ENCODE data around the gene PIWIL4.
A peak's percentile ranks its signal among the peaks of the same experiment; 100 is the strongest.

Gene PIWIL4

GRCh38 chr11:94533696-94534630 is 33.2 kb upstream of the PIWIL4 start:
- H3K36me3 ChIP-seq: no peaks in the 10 kb centered on the region
- DNase-seq: no peak

GRCh38 chr11:94536386-94536785 is 30.8 kb upstream of the PIWIL4 start:
- no peak for DNase-seq
- no peak overlapping the region for H3K4me3 ChIP-seq (ENCODE audit: low read depth, low read length)
- TF ChIP-seq CTCF (IDR thresholded peaks at IDR 0.05; ENCODE audit: low read depth, low read length): no peak
- H3K36me3 ChIP-seq: no peaks in the 10 kb centered on the region
- H3K9me3 ChIP-seq (ENCODE audit: severe bottlenecking): no peaks in the 10 kb centered on the region
- H3K27me3 ChIP-seq (ENCODE audit: insufficient read depth, low read depth, severe bottlenecking): no peaks in the 10 kb centered on the region
- H3K27ac ChIP-seq: no peak overlapping the region

More at GRCh38 chr11:94533696-94534630, 33.2 kb upstream of the PIWIL4 start:
- Histone ChIP-seq H3K27ac (no peak overlapping the region), H3K4me3 (ENCODE audit: low read depth, low read length) (no peak overlapping the region), H3K27me3 (ENCODE audit: insufficient read depth, low read depth, severe bottlenecking) (no peaks in the 10 kb centered on the region), H3K9me3 (ENCODE audit: severe bottlenecking) (no peaks in the 10 kb centered on the region)
- no peak for TF ChIP-seq CTCF (IDR thresholded peaks at IDR 0.05; ENCODE audit: low read depth, low read length)

DNA sequence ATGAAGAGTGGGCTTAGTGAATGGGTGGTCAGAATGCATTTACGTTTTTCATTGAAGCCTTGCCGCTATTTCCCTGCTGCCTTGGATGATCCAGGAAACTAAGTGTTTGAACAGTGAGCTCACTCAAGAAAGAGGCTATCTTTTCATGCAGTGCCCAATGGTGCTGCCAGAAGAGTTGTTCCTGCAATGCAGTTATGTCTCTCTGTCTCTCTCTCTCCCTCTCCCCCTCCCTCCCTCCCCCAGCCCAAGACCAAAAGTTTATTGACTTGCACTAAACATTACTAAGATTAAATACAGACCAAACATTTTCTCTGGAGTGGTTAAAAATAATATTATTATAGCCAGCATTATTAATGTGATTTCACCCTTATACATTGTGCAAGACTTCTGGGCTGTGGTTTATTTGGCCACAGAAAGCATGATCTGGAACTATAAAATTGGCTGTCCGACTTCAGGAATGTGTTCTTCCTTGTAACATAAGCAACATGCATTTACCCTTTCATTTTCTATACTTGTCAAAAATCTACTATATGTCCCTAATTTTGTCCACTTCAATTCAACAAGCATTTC is 30.1 kb upstream of the PIWIL4 start:
- Histone ChIP-seq H3K27ac (no peak overlapping the region), H3K4me3 (ENCODE audit: low read depth, low read length) (no peak overlapping the region), H3K36me3 (no peaks in the 10 kb centered on the region), H3K27me3 (ENCODE audit: insufficient read depth, low read depth, severe bottlenecking) (no peaks in the 10 kb centered on the region), H3K9me3 (ENCODE audit: severe bottlenecking) (no peaks in the 10 kb centered on the region)
- no peak for TF ChIP-seq CTCF (IDR thresholded peaks at IDR 0.05; ENCODE audit: low read depth, low read length)
- DNase-seq: no peak

DNA sequence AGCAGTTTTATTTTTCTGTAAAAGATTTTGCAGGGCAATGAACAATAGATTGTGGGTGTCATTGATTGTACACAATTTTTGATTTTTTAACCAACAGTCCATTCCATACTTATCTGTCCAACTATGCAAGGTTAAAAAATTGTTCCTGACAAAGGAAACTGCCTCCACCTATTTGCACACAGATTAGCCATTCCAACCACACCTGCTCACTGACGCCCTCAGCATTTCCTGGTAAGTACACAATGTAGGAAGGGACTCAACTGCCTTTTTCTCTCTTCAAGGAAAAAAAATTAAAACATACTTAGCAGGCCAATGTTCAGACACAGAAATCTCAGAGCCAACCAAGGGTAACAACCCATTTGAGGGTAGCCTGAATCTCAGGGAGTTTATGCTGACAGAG is 27.7 kb upstream of the PIWIL4 start:
- Histone ChIP-seq H3K4me3 (ENCODE audit: low read depth, low read length) (no peak overlapping the region), H3K9me3 (ENCODE audit: severe bottlenecking) (no peaks in the 10 kb centered on the region), H3K36me3 (no peaks in the 10 kb centered on the region), H3K27me3 (ENCODE audit: insufficient read depth, low read depth, severe bottlenecking) (no peaks in the 10 kb centered on the region), H3K27ac (no peak overlapping the region)
- TF ChIP-seq CTCF (IDR thresholded peaks at IDR 0.05; ENCODE audit: low read depth, low read length): no peak
- no peak for DNase-seq

GRCh38 chr11:94543695-94544645 is 23.2 kb upstream of the PIWIL4 start, which contains the start of gene FUT4:
Gene FUT4 (plus strand): TSS chr11:94543921. CDS start chr11:94544134, 213 bp downstream.
- peak; percentile 88 for DNase-seq
- H3K4me3 ChIP-seq (ENCODE audit: low read depth, low read length): peak within 1 kb of the TSS; percentile 68
- H3K9me3 ChIP-seq (ENCODE audit: severe bottlenecking): no peaks in the 10 kb centered on the region
- no peak for TF ChIP-seq CTCF (IDR thresholded peaks at IDR 0.05; ENCODE audit: low read depth, low read length)
- peak within 1 kb of the TSS; percentile 95 for H3K27ac ChIP-seq
- H3K36me3 ChIP-seq: peaks cover 10% of the 10 kb centered on the region; the same call in 1 of the 2 replicates
- no peaks in the 10 kb centered on the region for H3K27me3 ChIP-seq (ENCODE audit: insufficient read depth, low read depth, severe bottlenecking)
